Activated CD4-positive, alpha-beta T cell treated with anti-CD3 and anti-CD28 coated beads, Interleukin-2, Interleukin-6, amounts not matched to agents 100 ng/mL and 50 ng/mL, durations not matched to agents 16 hours and 8 hours (primary cell): ENCODE measurements around the gene FNDC8.
"Not testable (repeated sequence)": the region's sequence is repeated elsewhere in the genome, so short reads cannot be mapped to it uniquely, and the experiment has no call there.

Experiments used
- DNase-seq: peaks from one replicate; pipeline ENCODE4 v3.0.0-alpha.2; 2020

FNDC8 gene

GRCh38 chr17:35172321-35172720 lies 50.9 kb downstream of the FNDC8 start:
- DNase-seq = not testable (repeated sequence)

DNA sequence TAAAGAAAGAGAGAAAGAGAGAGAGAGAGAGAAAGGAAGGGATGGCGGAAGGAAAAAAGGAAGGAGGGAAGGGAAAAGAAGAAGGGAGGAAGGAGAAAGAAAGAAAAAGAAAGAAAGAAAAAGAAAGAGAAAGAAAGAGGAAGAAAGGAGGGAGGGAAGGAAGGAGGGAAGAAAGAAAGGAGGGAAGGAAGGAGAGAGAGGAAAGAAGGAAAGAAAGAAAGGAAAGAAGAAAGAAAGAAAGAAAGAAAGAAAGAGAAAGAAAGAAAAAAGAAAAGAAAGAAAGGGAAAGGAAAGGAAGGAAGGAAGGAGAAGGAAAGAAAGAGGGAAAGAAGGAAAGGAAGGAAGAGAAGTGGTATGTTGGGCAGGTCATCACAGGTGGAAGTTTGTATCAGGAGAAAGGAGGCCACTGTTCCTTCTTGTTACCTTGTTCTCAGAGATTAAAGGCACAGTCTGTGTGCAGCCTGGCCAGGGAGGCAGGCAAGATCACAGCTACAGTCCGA lies 53.5 kb downstream of the FNDC8 start:
- no peak for DNase-seq

DNA sequence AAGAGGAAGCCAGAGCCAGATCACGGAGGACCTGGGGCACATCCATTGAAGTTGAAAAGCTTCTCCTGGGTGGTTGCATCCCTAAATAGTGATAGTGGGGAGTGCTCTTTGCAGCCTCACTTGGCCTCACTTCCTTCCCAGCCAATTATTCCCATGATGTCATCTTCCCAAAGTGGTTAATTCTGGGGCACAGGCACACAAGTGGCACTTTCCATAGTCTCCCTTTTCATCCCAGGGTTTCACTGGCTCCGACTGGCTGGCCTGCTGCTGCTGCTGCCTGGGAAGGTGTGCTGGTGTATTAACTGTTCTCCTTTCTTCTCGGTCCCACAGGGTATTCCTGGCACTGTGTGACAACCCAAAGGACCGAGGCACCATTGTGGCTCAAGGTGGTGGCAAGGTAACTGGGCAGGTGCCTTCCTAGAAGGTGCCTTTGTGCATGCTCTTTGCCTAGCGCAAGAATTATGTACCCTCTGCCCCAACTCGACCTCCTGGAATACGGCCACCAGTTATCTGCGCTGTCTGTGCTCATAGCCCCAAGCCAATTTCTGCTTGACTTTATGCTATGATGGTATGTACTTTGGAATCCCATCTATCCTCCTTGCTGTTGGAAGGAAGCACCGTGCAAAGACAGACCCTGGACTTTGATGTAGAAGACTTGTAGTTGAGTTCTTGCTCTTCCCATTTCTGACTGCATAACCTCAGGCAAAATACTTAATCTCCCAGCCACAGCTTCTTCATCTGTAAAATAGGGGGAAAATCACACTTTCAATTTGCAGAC lies 54.4 kb downstream of the FNDC8 start:
- DNase-seq = no peak

- no peak for DNase-seq
Measured at GRCh38 chr17:35176897-35177296, 55.5 kb downstream of the FNDC8 start.

DNA sequence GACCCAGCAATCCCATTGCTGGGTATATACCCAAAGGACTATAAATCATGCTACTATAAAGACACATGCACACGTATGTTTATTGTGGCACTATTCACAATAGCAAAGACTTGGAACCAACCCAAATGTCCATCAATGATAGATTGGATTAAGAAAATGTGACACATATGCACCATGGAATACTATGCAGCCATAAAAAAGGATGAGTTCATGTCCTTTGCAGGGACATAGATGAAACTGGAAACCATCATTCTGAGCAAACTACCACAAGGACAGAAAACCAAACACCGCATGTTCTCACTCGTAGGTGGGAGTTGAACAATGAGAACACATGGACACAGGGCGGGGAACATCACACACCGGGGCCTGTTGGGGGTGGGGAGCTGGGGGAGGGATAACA lies 58.0 kb downstream of the FNDC8 start:
- not testable (repeated sequence) for DNase-seq
